Dermis microvascular lymphatic vessel endothelial cell (primary cell): ENCODE data around the gene TCAIM. TPM values are rescaled to one million over a fixed set of nuclear protein-coding genes. Genes with fewer than 3 reads are reported as not detected.

Source experiments
- DNase-seq, 2 donors: peaks; one replicate each; pipeline versions ENCODE4 v3.0.0 to v3.0.0-alpha.2; 2010; ENCODE audit warnings: low read depth in 2 of 2
- total RNA-seq: library from RNA; depleted of rRNA; stranded (reverse); fragments of >200 nt; gene quantifications from 2 replicates; pipeline ENCODE4 v1.2.1, GENCODE V29; 2014

The TCAIM gene
- 17.2 and 19.1 TPM in 2 replicates for total RNA-seq

GRCh38 chr3:44338010-44338827, at the start of gene TCAIM:
TSS of gene TCAIM (plus strand) at chr3:44338766. CDS start at chr3:44354783, 16,017 bp downstream.
- DNase-seq, result peak; percentile 94 to 98

GRCh38 chr3:44289882-44290462, 48.6 kb upstream of the TCAIM start:
- DNase-seq, result no peak

GRCh38 chr3:44292276-44292675, 46.3 kb upstream of the TCAIM start:
- no peak for DNase-seq

GRCh38 chr3:44292947-44293346, 45.6 kb upstream of the TCAIM start:
- no peak for DNase-seq

- DNase-seq, result no peak
Observed at GRCh38 chr3:44297255-44297654, 41.3 kb upstream of the TCAIM start.

- no peak for DNase-seq
Observed at GRCh38 chr3:44301746-44302145, 36.8 kb upstream of the TCAIM start.

GRCh38 chr3:44309500-44309899, 29.1 kb upstream of the TCAIM start:
- no peak for DNase-seq

GRCh38 chr3:44318891-44319311, 19.7 kb upstream of the TCAIM start:
- DNase-seq, result peak in 1 of 2 donors; percentile 0

GRCh38 chr3:44321335-44321734, 17.2 kb upstream of the TCAIM start:
- DNase-seq, result no peak

GRCh38 chr3:44323341-44323955, 15.1 kb upstream of the TCAIM start:
- peak; percentile 62 to 64 for DNase-seq

GRCh38 chr3:44324584-44324983, 14.0 kb upstream of the TCAIM start:
- no peak for DNase-seq

- DNase-seq, result peak in 1 of 2 donors; percentile 28
Observed at GRCh38 chr3:44326019-44326418, 12.5 kb upstream of the TCAIM start.

- no peak for DNase-seq
Observed at GRCh38 chr3:44326515-44326914, 12.1 kb upstream of the TCAIM start.

- DNase-seq, result no peak
Observed at GRCh38 chr3:44329946-44330345, 8.6 kb upstream of the TCAIM start.

GRCh38 chr3:44330444-44330843, 8.1 kb upstream of the TCAIM start:
- DNase-seq, result no peak

GRCh38 chr3:44334326-44334725, 4.2 kb upstream of the TCAIM start:
- no peak for DNase-seq

GRCh38 chr3:44337248-44337785, 1.2 kb upstream of the TCAIM start:
- no peak for DNase-seq

GRCh38 chr3:44338828-44339127, 212 bp downstream of the TCAIM start:
- DNase-seq, result no peak

GRCh38 chr3:44339181-44340057, 853 bp downstream of the TCAIM start:
- peak in 1 of 2 donors; percentile 14 for DNase-seq

GRCh38 chr3:44340058-44340395, 1.5 kb downstream of the TCAIM start:
- no peak for DNase-seq

GRCh38 chr3:44342176-44342790, 3.7 kb downstream of the TCAIM start:
- DNase-seq, result peak in 1 of 2 donors; percentile 46
